ENCODE results near the gene FIGNL2. TPM values are rescaled to one million over a fixed set of nuclear protein-coding genes. Genes with fewer than 3 reads are reported as not detected.

The FIGNL2 gene
- total RNA-seq, 1 donor from 2014 or later, result 9.3 TPM

DNA sequence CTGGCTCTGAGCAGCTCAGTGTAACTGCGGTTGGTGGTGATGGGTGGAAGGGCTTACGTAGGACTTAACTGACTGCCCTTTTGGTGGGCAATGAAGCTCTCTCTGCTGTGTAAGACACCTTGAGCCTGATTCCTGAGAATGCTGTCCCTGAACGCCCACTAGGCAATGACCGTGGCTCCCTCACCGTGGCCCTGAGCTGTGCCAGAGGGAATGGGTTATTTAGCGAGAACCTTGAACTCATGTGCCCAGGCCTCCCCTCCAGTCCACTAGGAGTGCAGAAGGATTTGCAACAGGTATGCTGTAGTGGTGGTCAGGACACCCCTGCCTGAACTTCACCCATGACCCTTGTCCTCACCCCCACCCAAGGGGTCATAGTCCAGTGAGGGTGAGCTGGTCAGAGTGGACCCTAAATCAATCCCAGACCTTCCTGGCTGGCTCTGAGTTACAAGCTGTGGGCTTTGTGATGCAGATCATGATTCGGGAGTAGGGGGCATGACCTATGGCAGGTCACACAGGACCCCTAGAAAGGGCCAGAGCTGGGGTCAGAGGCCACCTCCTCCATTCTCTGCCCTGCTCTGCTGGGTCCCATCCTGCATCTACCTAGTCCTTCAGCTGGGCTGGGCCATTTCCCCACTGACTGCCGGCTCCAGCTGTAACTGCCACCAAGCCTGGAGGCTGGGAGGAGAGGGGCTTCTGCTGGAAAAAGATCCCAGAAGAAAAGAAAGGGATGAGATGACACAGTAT, 24.9 kb upstream of the FIGNL2 start:
- no peaks in the 10 kb centered on the region for H3K36me3 ChIP-seq
- H3K4me2 ChIP-seq, result peak overlapping the region; percentile 41
- peak; percentile 54 for DNase-seq (ENCODE audit: low spot score)
- H3K27ac ChIP-seq, result no peak overlapping the region
- H3K9me3 Mint-ChIP-seq, result no peaks in the 10 kb centered on the region
- no peak overlapping the region for H3K9ac ChIP-seq
- H3F3A ChIP-seq (ENCODE audit: low read depth), result peaks cover 38% of the 10 kb centered on the region
- no peak overlapping the region for H3K4me3 Mint-ChIP-seq
- H3K36me3 Mint-ChIP-seq, result no peaks in the 10 kb centered on the region
- H4K20me1 ChIP-seq (ENCODE audit: low read depth), result peaks cover 39% of the 10 kb centered on the region
- no peak overlapping the region for H2AFZ ChIP-seq (replicated peaks)
- H3K27ac Mint-ChIP-seq, result no peak overlapping the region
- H3K27me3 Mint-ChIP-seq (ENCODE audit: insufficient read depth, low read depth), result peaks cover 31% of the 10 kb centered on the region
- H3K4me3 ChIP-seq, result no peak overlapping the region
- H3K4me1 ChIP-seq, result peaks cover 33% of the 10 kb centered on the region
- H3K9me3 ChIP-seq (ENCODE audit: low read depth), result no peaks in the 10 kb centered on the region
- H3K27me3 ChIP-seq, result peaks cover 46% of the 10 kb centered on the region
- no peaks in the 10 kb centered on the region for H3K79me2 ChIP-seq (ENCODE audit: low read depth)
- peaks cover 58% of the 10 kb centered on the region for H3K4me1 Mint-ChIP-seq
- TF ChIP-seq EZH2phosphoT487 (IDR thresholded peaks at IDR 0.05), result no peak
- TF ChIP-seq EZH2 (IDR thresholded peaks at IDR 0.05), result no peak
- no peak for TF ChIP-seq CTCF (IDR thresholded peaks at IDR 0.05)

DNA sequence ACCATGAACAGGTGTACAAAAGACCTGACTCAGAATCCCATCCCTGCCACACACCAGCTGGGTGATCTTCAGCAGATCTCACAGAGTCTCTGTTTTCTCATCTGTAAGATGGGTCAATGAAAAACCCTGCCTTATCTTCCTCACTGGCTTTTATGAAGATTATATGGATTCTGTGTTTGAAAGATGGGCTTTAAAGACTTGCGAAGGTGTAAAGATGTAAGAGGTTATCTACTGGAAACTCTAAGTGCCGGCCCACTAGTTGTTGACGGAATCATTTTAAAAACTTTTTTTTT, 24.1 kb upstream of the FIGNL2 start:
- Mint-ChIP-seq H3K9me3 (no peaks in the 10 kb centered on the region), H3K4me3 (peak overlapping the region; percentile 36), H3K36me3 (no peaks in the 10 kb centered on the region), H3K4me1 (peaks cover 64% of the 10 kb centered on the region), H3K27me3 (ENCODE audit: insufficient read depth, low read depth) (peaks cover 39% of the 10 kb centered on the region), H3K27ac (peak overlapping the region; percentile 53)
- Histone ChIP-seq H3K36me3 (no peaks in the 10 kb centered on the region), H3K4me3 (no peak overlapping the region), H3K27ac (no peak overlapping the region), H4K20me1 (ENCODE audit: low read depth) (peaks cover 39% of the 10 kb centered on the region), H3K4me2 (no peak overlapping the region), H3K27me3 (peaks cover 54% of the 10 kb centered on the region), H3F3A (ENCODE audit: low read depth) (peaks cover 38% of the 10 kb centered on the region), H2AFZ (replicated peaks) (no peak overlapping the region), H3K9me3 (ENCODE audit: low read depth) (no peaks in the 10 kb centered on the region), H3K9ac (no peak overlapping the region), H3K4me1 (peaks cover 33% of the 10 kb centered on the region), H3K79me2 (ENCODE audit: low read depth) (no peaks in the 10 kb centered on the region)
- no peak for TF ChIP-seq EZH2phosphoT487 (IDR thresholded peaks at IDR 0.05)
- TF ChIP-seq CTCF (IDR thresholded peaks at IDR 0.05), result no peak
- no peak for TF ChIP-seq EZH2 (IDR thresholded peaks at IDR 0.05)
- no peak for DNase-seq (ENCODE audit: low spot score)

DNA sequence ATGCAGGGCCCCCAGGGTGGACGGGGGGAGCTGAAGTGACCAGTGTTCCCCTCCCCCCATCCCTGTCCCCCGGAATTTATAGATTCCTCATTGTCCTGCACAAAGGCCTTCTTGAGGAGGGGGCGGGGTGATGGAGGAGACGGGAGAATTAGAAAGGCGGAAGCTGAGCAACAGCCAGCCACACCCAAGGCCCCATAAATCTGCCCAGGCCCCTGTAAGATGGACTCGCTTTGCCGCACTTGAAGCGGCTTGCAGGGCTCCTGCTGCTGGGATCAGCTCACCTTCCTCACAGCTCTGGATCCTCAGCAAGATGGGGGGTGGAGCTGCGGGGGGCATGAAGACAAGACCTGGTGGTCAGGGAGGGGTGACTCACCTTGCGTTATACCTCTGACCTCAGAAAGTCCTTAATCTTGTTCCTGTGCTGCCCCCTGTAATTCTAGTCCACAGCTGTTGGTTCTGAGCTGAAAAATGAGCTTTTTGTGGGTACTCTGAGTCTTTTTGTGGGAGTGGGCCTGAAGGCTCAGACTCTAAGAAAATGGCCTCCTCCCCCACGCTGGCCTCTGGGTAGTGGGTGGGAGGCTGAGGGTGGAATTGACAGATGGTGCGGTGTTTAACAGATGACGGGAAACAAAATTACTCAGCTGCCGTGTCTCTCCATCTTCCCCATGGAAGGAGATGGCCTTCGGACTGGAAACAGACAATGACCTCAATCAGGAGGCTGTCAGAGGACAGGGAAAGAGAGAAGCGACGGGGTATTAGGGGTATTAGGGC, 23.6 kb upstream of the FIGNL2 start:
- H3K4me2 ChIP-seq, result no peak overlapping the region
- Mint-ChIP-seq H3K4me3 (peak overlapping the region; percentile 40), H3K27ac (peak overlapping the region; percentile 35), H3K4me1 (peaks cover 69% of the 10 kb centered on the region), H3K27me3 (ENCODE audit: insufficient read depth, low read depth) (peaks cover 45% of the 10 kb centered on the region), H3K36me3 (no peaks in the 10 kb centered on the region), H3K9me3 (no peaks in the 10 kb centered on the region)
- no peaks in the 10 kb centered on the region for H3K79me2 ChIP-seq (ENCODE audit: low read depth)
- H3K9ac ChIP-seq, result no peak overlapping the region
- H3K36me3 ChIP-seq, result no peaks in the 10 kb centered on the region
- peak; percentile 28 for DNase-seq (ENCODE audit: low spot score)
- H2AFZ ChIP-seq (replicated peaks), result no peak overlapping the region
- H3F3A ChIP-seq (ENCODE audit: low read depth), result peaks cover 38% of the 10 kb centered on the region
- no peak for TF ChIP-seq EZH2 (IDR thresholded peaks at IDR 0.05)
- no peak for TF ChIP-seq EZH2phosphoT487 (IDR thresholded peaks at IDR 0.05)
- TF ChIP-seq CTCF (IDR thresholded peaks at IDR 0.05), result no peak
- H3K4me1 ChIP-seq, result peaks cover 33% of the 10 kb centered on the region
- H4K20me1 ChIP-seq (ENCODE audit: low read depth), result peaks cover 39% of the 10 kb centered on the region
- H3K9me3 ChIP-seq (ENCODE audit: low read depth), result no peaks in the 10 kb centered on the region
- H3K27ac ChIP-seq, result no peak overlapping the region
- H3K4me3 ChIP-seq, result no peak overlapping the region
- H3K27me3 ChIP-seq, result peaks cover 60% of the 10 kb centered on the region
